Breast epithelium (tissue), 3 donors: Measurements from ENCODE around the gene NUDT17.

Source experiments
- CTCF ChIP-seq, 3 donors: fragments of 450-650 bp; IDR thresholded peaks; one replicate each; pipeline ENCODE4 v1.5.1; 2016 to 2017; ENCODE audit warnings: antibody characterized with exemption in 3 of 3, mild to moderate bottlenecking in 3 of 3, moderate library complexity in 3 of 3
- POLR2A ChIP-seq: fragments of 450-650 bp; IDR thresholded peaks from one replicate; pipeline ENCODE4 v1.6.1; 2016; ENCODE audit warnings: antibody characterized with exemption, mild to moderate bottlenecking, moderate library complexity

- TF ChIP-seq POLR2A (no peak), CTCF (IDR thresholded peaks at IDR 0.05) (no peak)
These were observed 38.6 kb upstream of the NUDT17 start for GRCh38 chr1:145806844-145807243.
